Measurements from ENCODE around the gene CKMT2. TPM values are rescaled to one million over a fixed set of nuclear protein-coding genes. Genes with fewer than 3 reads are reported as not detected.

CKMT2 gene
- total RNA-seq, 4 donors from 2014 or later: 2.5 to 12.3 (median 6.5) TPM

GRCh38 chr5:81314581-81314980 is 81.5 kb downstream of the CKMT2 start:
- Histone ChIP-seq H3K4me1 (no peaks in the 10 kb centered on the region), H3K27me3 (no peaks in the 10 kb centered on the region), H3K9me3 (no peaks in the 10 kb centered on the region), H3K4me3 (no peak overlapping the region), H3K27ac (no peak overlapping the region), H3K36me3 (peaks cover 41% of the 10 kb centered on the region)
- 95% methylated on average over 3 of the region's 3 CpGs for WGBS
- DNase-seq (ENCODE audit: low spot score in 2 of 2): no peak
- TF ChIP-seq, protein P1, sequence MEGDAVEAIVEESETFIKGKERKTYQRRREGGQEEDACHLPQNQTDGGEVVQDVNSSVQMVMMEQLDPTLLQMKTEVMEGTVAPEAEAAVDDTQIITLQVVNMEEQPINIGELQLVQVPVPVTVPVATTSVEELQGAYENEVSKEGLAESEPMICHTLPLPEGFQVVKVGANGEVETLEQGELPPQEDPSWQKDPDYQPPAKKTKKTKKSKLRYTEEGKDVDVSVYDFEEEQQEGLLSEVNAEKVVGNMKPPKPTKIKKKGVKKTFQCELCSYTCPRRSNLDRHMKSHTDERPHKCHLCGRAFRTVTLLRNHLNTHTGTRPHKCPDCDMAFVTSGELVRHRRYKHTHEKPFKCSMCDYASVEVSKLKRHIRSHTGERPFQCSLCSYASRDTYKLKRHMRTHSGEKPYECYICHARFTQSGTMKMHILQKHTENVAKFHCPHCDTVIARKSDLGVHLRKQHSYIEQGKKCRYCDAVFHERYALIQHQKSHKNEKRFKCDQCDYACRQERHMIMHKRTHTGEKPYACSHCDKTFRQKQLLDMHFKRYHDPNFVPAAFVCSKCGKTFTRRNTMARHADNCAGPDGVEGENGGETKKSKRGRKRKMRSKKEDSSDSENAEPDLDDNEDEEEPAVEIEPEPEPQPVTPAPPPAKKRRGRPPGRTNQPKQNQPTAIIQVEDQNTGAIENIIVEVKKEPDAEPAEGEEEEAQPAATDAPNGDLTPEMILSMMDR (IDR thresholded peaks at IDR 0.05): no peak
- no peak for TF ChIP-seq POLR2AphosphoS5 (IDR thresholded peaks at IDR 0.05)
- no peak for TF ChIP-seq POLR2A (IDR thresholded peaks at IDR 0.05)
- TF ChIP-seq EP300 (IDR thresholded peaks at IDR 0.05): no peak

GRCh38 chr5:81315336-81315735 is 82.2 kb downstream of the CKMT2 start:
- 82% methylated on average over 1 of the region's 1 CpG for WGBS
- no peaks in the 10 kb centered on the region for H3K4me1 ChIP-seq
- no peaks in the 10 kb centered on the region for H3K9me3 ChIP-seq
- H3K27me3 ChIP-seq: no peaks in the 10 kb centered on the region
- H3K36me3 ChIP-seq: peaks cover 39% of the 10 kb centered on the region
- no peak overlapping the region for H3K4me3 ChIP-seq
- TF ChIP-seq EP300 (IDR thresholded peaks at IDR 0.05) (no peak), POLR2AphosphoS5 (IDR thresholded peaks at IDR 0.05) (no peak)
- no peak overlapping the region for H3K27ac ChIP-seq
- DNase-seq (ENCODE audit: low spot score in 2 of 2): no peak

DNA sequence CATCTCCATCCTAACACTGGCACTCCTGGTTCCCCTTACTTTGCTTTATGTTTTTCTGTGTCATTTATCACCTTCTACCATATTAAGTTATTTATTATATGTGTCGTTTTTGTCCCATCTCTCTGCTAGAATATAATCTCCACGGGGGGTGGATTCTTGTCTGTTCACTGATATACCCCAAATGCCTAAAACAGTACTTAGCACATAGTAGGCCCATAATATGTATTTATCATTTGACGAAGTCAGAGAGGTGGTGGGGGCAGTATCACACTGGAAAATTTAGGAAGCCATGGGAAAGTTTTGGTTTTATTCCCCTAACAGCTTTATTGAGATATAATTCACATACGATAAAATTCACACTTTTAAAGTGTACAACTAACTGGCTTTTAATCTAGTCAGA is 82.7 kb downstream of the CKMT2 start:
- 87% methylated on average over 4 of the region's 4 CpGs for WGBS
- TF ChIP-seq, protein P1 (IDR thresholded peaks at IDR 0.05): no peak
- TF ChIP-seq EP300 (IDR thresholded peaks at IDR 0.05) (no peak), POLR2AphosphoS5 (IDR thresholded peaks at IDR 0.05) (no peak)
- Histone ChIP-seq H3K4me1 (no peaks in the 10 kb centered on the region), H3K9me3 (no peaks in the 10 kb centered on the region), H3K36me3 (peaks cover 35% of the 10 kb centered on the region), H3K27ac (no peak overlapping the region), H3K27me3 (no peaks in the 10 kb centered on the region), H3K4me3 (no peak overlapping the region)
- no peak for DNase-seq (ENCODE audit: low spot score in 2 of 2)

Other genes starting within 250 kb of the CKMT2 start
- 10 to 100 TPM; 14.0 to 22.8 (median 19.9) TPM for gene ZCCHC9, start 68.3 kb downstream of the CKMT2 start, total RNA-seq
- gene ACOT12, start 160.8 kb downstream of the CKMT2 start, total RNA-seq: 1 to 10 TPM in 1 of 4 donors, not detected in 3; 3.0 TPM

Data from suprapubic skin (tissue), 4 donors.